ENCODE results near the gene GRM1.
"Not testable (repeated sequence)": the region's sequence is repeated elsewhere in the genome, so short reads cannot be mapped to it uniquely, and the experiment has no call there.

GRM1 gene

GRCh38 chr6:146269482-146269881, 240.6 kb downstream of the GRM1 start:
- DNase-seq (ENCODE audit: low read depth in 1 of 2, low spot score in 1 of 2): no peak

GRCh38 chr6:146271163-146271562, 242.3 kb downstream of the GRM1 start:
- not testable (repeated sequence) for DNase-seq (ENCODE audit: low read depth in 1 of 2, low spot score in 1 of 2)

- DNase-seq (ENCODE audit: low read depth in 1 of 2, low spot score in 1 of 2): no peak
These were observed 244.6 kb downstream of the GRM1 start for GRCh38 chr6:146273490-146273889.

GRCh38 chr6:146277142-146277541, 248.3 kb downstream of the GRM1 start:
- no peak for DNase-seq (ENCODE audit: low read depth in 1 of 2, low spot score in 1 of 2)

- DNase-seq (ENCODE audit: low read depth in 1 of 2, low spot score in 1 of 2): no peak
These were observed 252.9 kb downstream of the GRM1 start for GRCh38 chr6:146281651-146282362.

- no peak for DNase-seq (ENCODE audit: low read depth in 1 of 2, low spot score in 1 of 2)
These were observed 254.0 kb downstream of the GRM1 start for GRCh38 chr6:146282837-146283236.

GRCh38 chr6:146284311-146284710, 255.4 kb downstream of the GRM1 start:
- no peak for DNase-seq (ENCODE audit: low read depth in 1 of 2, low spot score in 1 of 2)

- DNase-seq (ENCODE audit: low read depth in 1 of 2, low spot score in 1 of 2): no peak
These were observed 258.1 kb downstream of the GRM1 start for GRCh38 chr6:146286961-146287360.

GRCh38 chr6:146287691-146288369, 259.0 kb downstream of the GRM1 start:
- DNase-seq (ENCODE audit: low read depth in 1 of 2, low spot score in 1 of 2): no peak

GRCh38 chr6:146289816-146290588, 261.1 kb downstream of the GRM1 start:
- DNase-seq (ENCODE audit: low read depth in 1 of 2, low spot score in 1 of 2): no peak

- no peak for DNase-seq (ENCODE audit: low read depth in 1 of 2, low spot score in 1 of 2)
These were observed 261.7 kb downstream of the GRM1 start for GRCh38 chr6:146290589-146290901.

GRCh38 chr6:146292506-146292905, 263.6 kb downstream of the GRM1 start:
- DNase-seq (ENCODE audit: low read depth in 1 of 2, low spot score in 1 of 2): no peak

- DNase-seq (ENCODE audit: low read depth in 1 of 2, low spot score in 1 of 2): no peak
These were observed 266.8 kb downstream of the GRM1 start for GRCh38 chr6:146295695-146296094.

- no peak for DNase-seq (ENCODE audit: low read depth in 1 of 2, low spot score in 1 of 2)
These were observed 269.0 kb downstream of the GRM1 start for GRCh38 chr6:146297815-146298214.

GRCh38 chr6:146300521-146300920, 271.7 kb downstream of the GRM1 start:
- no peak for DNase-seq (ENCODE audit: low read depth in 1 of 2, low spot score in 1 of 2)

GRCh38 chr6:146301764-146302163, 272.9 kb downstream of the GRM1 start:
- no peak for DNase-seq (ENCODE audit: low read depth in 1 of 2, low spot score in 1 of 2)

- no peak for DNase-seq (ENCODE audit: low read depth in 1 of 2, low spot score in 1 of 2)
These were observed 274.1 kb downstream of the GRM1 start for GRCh38 chr6:146302994-146303393.

- no peak for DNase-seq (ENCODE audit: low read depth in 1 of 2, low spot score in 1 of 2)
These were observed 275.3 kb downstream of the GRM1 start for GRCh38 chr6:146304181-146304580.

GRCh38 chr6:146305092-146305491, 276.2 kb downstream of the GRM1 start:
- no peak for DNase-seq (ENCODE audit: low read depth in 1 of 2, low spot score in 1 of 2)

GRCh38 chr6:146305951-146306350, 277.1 kb downstream of the GRM1 start:
- DNase-seq (ENCODE audit: low read depth in 1 of 2, low spot score in 1 of 2): no peak

GRCh38 chr6:146310628-146311027, 281.8 kb downstream of the GRM1 start:
- no peak for DNase-seq (ENCODE audit: low read depth in 1 of 2, low spot score in 1 of 2)

- DNase-seq (ENCODE audit: low read depth in 1 of 2, low spot score in 1 of 2): no peak
These were observed 282.2 kb downstream of the GRM1 start for GRCh38 chr6:146311079-146311478.

Data from activated T-helper 1 cell treated with anti-CD3 and anti-CD28 coated beads, Interleukin-2, amount 50 U/mL, for 16 hours (primary cell).